Liver (tissue), 3 donors: ENCODE data around the gene KLHL13.

Experiments
- ATF3 ChIP-seq: IDR thresholded peaks from 2 replicates; pipeline ENCODE4 v1.6.1; 2016; ENCODE audit warnings: antibody characterized with exemption
- CTCF ChIP-seq: fragments of 150-350 bp; IDR thresholded peaks from 2 replicates; pipeline ENCODE4 v1.5.1; 2017; ENCODE audit warnings: improper control_type of control experiment, low read depth, low read length; ENCODE audit not compliant: missing input control
- EGR1 ChIP-seq, 2 donors: IDR thresholded peaks; 2 replicates each; pipeline ENCODE4 v1.6.1; 2016 to 2018; ENCODE audit warnings: antibody characterized with exemption in 2 of 2, low read depth in 2 of 2
- GABPA ChIP-seq, 2 donors: IDR thresholded peaks in 1 of 2; conservative IDR thresholded peaks in 1 of 2; 2 replicates each; pipeline ENCODE4 v1.6.1; 2016; ENCODE audit warnings: antibody characterized with exemption in 2 of 2, mild to moderate bottlenecking in 1 of 2, moderate library complexity in 1 of 2
- HNF4A ChIP-seq, 2 donors: conservative IDR thresholded peaks; 2 replicates each; pipeline ENCODE4 v1.6.1; 2016; ENCODE audit warnings: antibody characterized with exemption in 2 of 2, mild to moderate bottlenecking in 2 of 2
- JUND ChIP-seq, 2 donors: IDR thresholded peaks; 2 replicates each; pipeline ENCODE4 v1.6.1; 2016; ENCODE audit warnings: antibody characterized with exemption in 2 of 2
- MAX ChIP-seq: IDR thresholded peaks from 2 replicates; pipeline ENCODE4 v1.6.1; 2016; ENCODE audit warnings: antibody characterized with exemption
- NR2F2 ChIP-seq: IDR thresholded peaks from 2 replicates; pipeline ENCODE4 v1.6.1; 2016; ENCODE audit warnings: antibody characterized with exemption
- RAD21 ChIP-seq, 2 donors: IDR thresholded peaks; 2 replicates each; pipeline ENCODE4 v1.6.1; 2016; ENCODE audit warnings: antibody characterized with exemption in 2 of 2, mild to moderate bottlenecking in 2 of 2
- REST ChIP-seq: IDR thresholded peaks from 2 replicates; pipeline ENCODE4 v1.6.1; 2016; ENCODE audit warnings: antibody characterized with exemption, mild to moderate bottlenecking
- RXRA ChIP-seq, 2 donors: IDR thresholded peaks; 2 replicates each; pipeline ENCODE4 v1.6.1; 2017 to 2018; ENCODE audit warnings: antibody characterized with exemption in 2 of 2, mild to moderate bottlenecking in 1 of 2
- SP1 ChIP-seq: IDR thresholded peaks from 2 replicates; pipeline ENCODE4 v1.6.1; 2018; ENCODE audit warnings: antibody characterized with exemption, mild to moderate bottlenecking
- TAF1 ChIP-seq: conservative IDR thresholded peaks from 2 replicates; pipeline ENCODE4 v1.6.1; 2016; ENCODE audit warnings: antibody characterized with exemption, mild to moderate bottlenecking
- YY1 ChIP-seq: IDR thresholded peaks from 2 replicates; pipeline ENCODE4 v1.6.1; 2016; ENCODE audit warnings: antibody characterized with exemption, mild to moderate bottlenecking
- donor health status: healthy.
- donor health status: healthy.

GRCh38 chrX:118022753-118023152 lies 93.9 kb downstream of the KLHL13 start:
- no peak for TF ChIP-seq CTCF
- no peak for TF ChIP-seq REST
- no peak for TF ChIP-seq GABPA (IDR thresholded peaks at IDR 0.05 in 1 of 2, conservative IDR thresholded peaks at IDR 0.05 in 1 of 2)
- no peak for TF ChIP-seq SP1
- no peak for TF ChIP-seq EGR1 (IDR thresholded peaks at IDR 0.05; ENCODE audit: low read depth in 2 of 2)
- no peak for TF ChIP-seq RAD21 (IDR thresholded peaks at IDR 0.05)
- no peak for TF ChIP-seq TAF1
- TF ChIP-seq HNF4A (conservative IDR thresholded peaks at IDR 0.05), result no peak
- TF ChIP-seq MAX, result no peak
- no peak for TF ChIP-seq YY1
- no peak for TF ChIP-seq JUND (IDR thresholded peaks at IDR 0.05)
- no peak for TF ChIP-seq RXRA (IDR thresholded peaks at IDR 0.05)
- TF ChIP-seq NR2F2, result no peak
- TF ChIP-seq ATF3, result no peak
